Fibroblast of lung (primary cell): ENCODE measurements around the gene DENND4B. TPM values are rescaled to one million over a fixed set of nuclear protein-coding genes. Genes with fewer than 3 reads are reported as not detected.

ENCODE experiments used
- DNase-seq, 2 donors: peaks; one replicate each; pipeline versions ENCODE4 v3.0.0 to v3.0.0-alpha.2; 2010; ENCODE audit warnings: low read depth in 2 of 2
- H2AFZ ChIP-seq: 2 replicates; pipeline ENCODE4 v1.5.1; 2012; ENCODE audit warnings: low read length, control low read depth, inconsistent platforms
- H3K27ac ChIP-seq: 2 replicates; pipeline ENCODE4 v1.5.1; 2011; ENCODE audit warnings: low read length, control low read depth; ENCODE audit not compliant: insufficient read depth
- H3K27me3 ChIP-seq: 2 replicates; pipeline ENCODE4 v1.5.1; 2011; ENCODE audit warnings: mild to moderate bottlenecking, low read length; ENCODE audit not compliant: control insufficient read depth, insufficient read depth
- H3K36me3 ChIP-seq: 2 replicates; pipeline ENCODE4 v1.5.1; 2011; ENCODE audit warnings: low read length; ENCODE audit not compliant: control insufficient read depth, insufficient read depth
- H3K4me1 ChIP-seq: 2 replicates; pipeline ENCODE4 v1.5.1; 2011; ENCODE audit warnings: low read length; ENCODE audit not compliant: control insufficient read depth, insufficient read depth; ENCODE audit errors: extremely low read depth
- H3K4me2 ChIP-seq: 2 replicates; pipeline ENCODE4 v1.5.1; 2011; ENCODE audit warnings: low read length, control low read depth; ENCODE audit not compliant: insufficient read depth; ENCODE audit errors: extremely low read depth
- H3K4me3 ChIP-seq, 4 experiments: fragments of 200-600 bp in 1 of 4; sonication (generic) in 1 of 4; replicated peaks in 1 of 4; 2 replicates each; pipeline ENCODE4 v1.5.1; 2011 to 2016; ENCODE audit warnings: low read length in 4 of 4, low read depth in 3 of 4, mild to moderate bottlenecking in 3 of 4, control low read depth in 2 of 4, inconsistent platforms in 1 of 4, mixed read lengths in 1 of 4; ENCODE audit not compliant: insufficient read depth in 1 of 4; ENCODE audit errors: control extremely low read depth in 1 of 4
- H3K79me2 ChIP-seq: 2 replicates; pipeline ENCODE4 v1.5.1; 2012; ENCODE audit warnings: mild to moderate bottlenecking, low read length, inconsistent platforms; ENCODE audit not compliant: control insufficient read depth, insufficient read depth
- H3K9ac ChIP-seq: 2 replicates; pipeline ENCODE4 v1.5.1; 2011; ENCODE audit warnings: mild to moderate bottlenecking, low read length, control low read depth; ENCODE audit not compliant: insufficient read depth
- H3K9me3 ChIP-seq: 2 replicates; pipeline ENCODE4 v1.5.1; 2012; ENCODE audit warnings: low read depth, low read length; ENCODE audit not compliant: control insufficient read depth, insufficient read depth
- H4K20me1 ChIP-seq: 2 replicates; pipeline ENCODE4 v1.5.1; 2011; ENCODE audit warnings: low read length; ENCODE audit not compliant: control insufficient read depth, insufficient read depth; ENCODE audit errors: extremely low read depth
- EZH2 ChIP-seq: IDR thresholded peaks from 2 replicates; pipeline ENCODE4 v1.5.1; 2012; ENCODE audit warnings: low read length, control low read depth, mild to moderate bottlenecking; ENCODE audit errors: missing control alignments
- polyA plus RNA-seq, 2 donors: library from polyadenylated mRNA; depleted of rRNA in 1 of 2; stranded (reverse) in 1 of 2; unstranded in 1 of 2; fragments of >200 nt; gene quantifications; 2 replicates each; pipeline ENCODE4 v1.2.1, GENCODE V29; 2011 to 2012; ENCODE audit warnings: missing spikeins in 1 of 2
- total RNA-seq: library from RNA; depleted of rRNA; stranded (reverse); fragments of >200 nt; gene quantifications from 2 replicates; pipeline ENCODE4 v1.2.1, GENCODE V29; 2014
- TF ChIP-seq, protein P1 (sequence below), 2 donors: IDR thresholded peaks in 1 of 2; conservative IDR thresholded peaks in 1 of 2; 1 replicate in 1 of 2; 2 replicates in 1 of 2; pipeline ENCODE4 v1.5.1; 2011 to 2012; ENCODE audit warnings: low read length in 2 of 2, control low read depth in 1 of 2, inconsistent platforms in 1 of 2, low read depth in 1 of 2, mild to moderate bottlenecking in 1 of 2

Gene DENND4B
- total and polyA plus RNA-seq, 2 donors (not counting 1 experiment from before 2014, with no cell fraction given) = 9.1 to 17.7 TPM

DNA sequence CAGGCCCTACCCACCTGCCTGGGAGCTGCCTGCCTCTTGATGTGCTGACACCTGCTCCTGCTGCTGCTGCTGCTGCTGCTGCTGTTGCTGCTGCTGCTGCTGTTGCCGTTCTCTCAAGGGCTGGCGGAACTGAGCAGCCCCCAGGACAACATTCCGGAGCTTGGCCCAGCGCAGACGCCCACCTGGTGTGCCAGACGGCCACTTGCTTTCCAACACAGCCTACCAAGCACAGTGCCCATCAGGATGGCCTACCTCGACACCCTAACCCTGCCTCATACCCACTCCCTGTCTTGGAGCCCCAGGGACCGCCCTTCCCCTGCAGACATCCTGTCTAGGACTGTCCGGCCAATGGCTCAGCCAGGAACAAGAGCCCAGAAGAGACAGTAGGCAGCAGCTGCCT lies 11.8 kb downstream of the DENND4B start:
- Histone ChIP-seq H3K4me2 (no peak overlapping the region), H3K4me1 (no peaks in the 10 kb centered on the region), H2AFZ (no peak overlapping the region), H3K79me2 (no peaks in the 10 kb centered on the region), H3K27ac (no peak overlapping the region), H3K9ac (no peak overlapping the region), H3K27me3 (no peaks in the 10 kb centered on the region), H3K36me3 (peaks cover 27% of the 10 kb centered on the region), H3K9me3 (no peaks in the 10 kb centered on the region), H3K4me3 (no peak overlapping the region), H4K20me1 (no peaks in the 10 kb centered on the region)
- TF ChIP-seq EZH2 = no peak
- TF ChIP-seq, protein P1, sequence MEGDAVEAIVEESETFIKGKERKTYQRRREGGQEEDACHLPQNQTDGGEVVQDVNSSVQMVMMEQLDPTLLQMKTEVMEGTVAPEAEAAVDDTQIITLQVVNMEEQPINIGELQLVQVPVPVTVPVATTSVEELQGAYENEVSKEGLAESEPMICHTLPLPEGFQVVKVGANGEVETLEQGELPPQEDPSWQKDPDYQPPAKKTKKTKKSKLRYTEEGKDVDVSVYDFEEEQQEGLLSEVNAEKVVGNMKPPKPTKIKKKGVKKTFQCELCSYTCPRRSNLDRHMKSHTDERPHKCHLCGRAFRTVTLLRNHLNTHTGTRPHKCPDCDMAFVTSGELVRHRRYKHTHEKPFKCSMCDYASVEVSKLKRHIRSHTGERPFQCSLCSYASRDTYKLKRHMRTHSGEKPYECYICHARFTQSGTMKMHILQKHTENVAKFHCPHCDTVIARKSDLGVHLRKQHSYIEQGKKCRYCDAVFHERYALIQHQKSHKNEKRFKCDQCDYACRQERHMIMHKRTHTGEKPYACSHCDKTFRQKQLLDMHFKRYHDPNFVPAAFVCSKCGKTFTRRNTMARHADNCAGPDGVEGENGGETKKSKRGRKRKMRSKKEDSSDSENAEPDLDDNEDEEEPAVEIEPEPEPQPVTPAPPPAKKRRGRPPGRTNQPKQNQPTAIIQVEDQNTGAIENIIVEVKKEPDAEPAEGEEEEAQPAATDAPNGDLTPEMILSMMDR (conservative IDR thresholded peaks at IDR 0.05 in 1 of 2, IDR thresholded peaks at IDR 0.05 in 1 of 2; ENCODE audit: low read depth in 1 of 2, low read length in 2 of 2) = no peak
- no peak for DNase-seq

DNA sequence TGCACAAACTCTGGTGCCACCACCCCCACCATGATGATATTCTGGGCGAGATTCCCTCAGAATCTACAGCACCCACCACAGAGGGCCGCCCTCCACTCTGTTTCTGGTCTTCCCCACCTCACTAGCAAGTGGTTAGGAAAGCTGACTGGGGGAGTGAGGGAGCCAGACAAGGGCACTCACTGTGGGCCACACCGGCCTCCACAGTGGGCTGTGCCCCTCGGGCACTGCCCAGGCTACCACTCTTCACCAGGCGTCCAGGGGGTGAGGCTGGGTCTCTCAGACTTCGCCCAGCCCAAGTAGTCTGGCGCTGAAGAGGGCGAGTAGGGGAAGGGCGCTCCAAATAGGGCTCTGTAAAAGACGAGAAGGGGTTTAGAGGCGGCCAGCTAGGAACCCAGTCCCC lies 12.6 kb downstream of the DENND4B start:
- Histone ChIP-seq H3K9ac (no peak overlapping the region), H3K36me3 (peaks cover 24% of the 10 kb centered on the region), H3K4me2 (no peak overlapping the region), H3K4me1 (peaks cover 3% of the 10 kb centered on the region), H2AFZ (no peak overlapping the region), H3K27me3 (no peaks in the 10 kb centered on the region), H4K20me1 (no peaks in the 10 kb centered on the region), H3K9me3 (no peaks in the 10 kb centered on the region), H3K27ac (no peak overlapping the region), H3K4me3 (no peak overlapping the region), H3K79me2 (no peaks in the 10 kb centered on the region)
- DNase-seq = no peak
- TF ChIP-seq EZH2 = no peak
- TF ChIP-seq, protein P1 (conservative IDR thresholded peaks at IDR 0.05 in 1 of 2, IDR thresholded peaks at IDR 0.05 in 1 of 2; ENCODE audit: low read depth in 1 of 2, low read length in 2 of 2) = no peak

DNA sequence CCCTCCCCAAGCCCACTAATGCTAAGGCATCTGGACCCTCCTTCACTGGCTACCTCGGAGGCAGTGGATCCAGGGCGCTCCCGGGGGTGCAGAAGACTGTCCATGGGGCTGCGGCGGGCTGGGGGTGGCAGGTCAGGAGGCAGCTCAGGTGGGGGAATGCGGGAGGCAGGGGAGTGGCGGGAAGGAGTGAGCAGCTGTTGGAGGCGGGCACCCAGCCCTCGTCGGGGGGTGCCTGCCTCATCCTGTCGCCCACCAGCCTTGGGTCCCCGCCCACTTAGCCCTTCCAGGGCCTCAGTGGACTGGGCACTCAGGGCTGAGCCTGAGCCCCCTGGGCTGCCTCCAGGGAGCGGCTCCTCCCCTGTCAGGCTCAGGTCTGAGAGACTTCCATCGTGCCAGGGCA lies 13.1 kb downstream of the DENND4B start:
- no peak for TF ChIP-seq EZH2
- TF ChIP-seq, protein P1 (conservative IDR thresholded peaks at IDR 0.05 in 1 of 2, IDR thresholded peaks at IDR 0.05 in 1 of 2; ENCODE audit: low read depth in 1 of 2, low read length in 2 of 2) = no peak

More for the DNA sequence above, 13.1 kb downstream of the DENND4B start:
- Histone ChIP-seq H3K4me3 (no peak overlapping the region), H3K4me1 (peaks cover 5% of the 10 kb centered on the region), H3K9me3 (no peaks in the 10 kb centered on the region), H4K20me1 (no peaks in the 10 kb centered on the region), H3K79me2 (no peaks in the 10 kb centered on the region), H3K27ac (no peak overlapping the region), H3K9ac (no peak overlapping the region), H3K4me2 (no peak overlapping the region), H3K27me3 (no peaks in the 10 kb centered on the region), H3K36me3 (peaks cover 23% of the 10 kb centered on the region), H2AFZ (no peak overlapping the region)
- no peak for DNase-seq
